Epithelial cell of esophagus (primary cell): ENCODE data around the gene TRIM64C.
"Not testable (repeated sequence)": the region's sequence is repeated elsewhere in the genome, so short reads cannot be mapped to it uniquely, and the experiment has no call there.

ENCODE experiments used
- DNase-seq: peaks from one replicate; pipeline ENCODE4 v3.0.0; 2010; ENCODE audit warnings: low read depth
- H3K4me3 ChIP-seq: 2 replicates; pipeline ENCODE4 v1.5.1; 2011; ENCODE audit warnings: mild to moderate bottlenecking, low read length, control low read depth

Gene TRIM64C, protein sequence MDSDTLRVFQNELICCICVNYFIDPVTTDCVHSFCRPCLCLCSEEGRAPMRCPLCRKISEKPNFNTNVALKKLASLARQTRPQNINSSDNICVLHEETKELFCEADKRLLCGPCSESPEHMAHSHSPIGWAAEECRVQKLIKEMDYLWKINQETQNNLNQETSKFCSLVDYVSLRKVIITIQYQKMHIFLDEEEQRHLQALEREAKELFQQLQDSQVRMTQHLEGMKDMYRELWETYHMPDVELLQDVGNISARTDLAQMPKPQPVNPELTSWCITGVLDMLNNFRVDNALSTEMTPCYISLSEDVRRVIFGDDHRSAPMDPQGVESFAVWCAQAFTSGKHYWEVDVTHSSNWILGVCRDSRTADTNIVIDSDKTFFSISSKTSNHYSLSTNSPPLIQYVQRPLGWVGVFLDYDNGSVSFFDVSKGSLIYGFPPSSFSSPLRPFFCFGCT

DNA sequence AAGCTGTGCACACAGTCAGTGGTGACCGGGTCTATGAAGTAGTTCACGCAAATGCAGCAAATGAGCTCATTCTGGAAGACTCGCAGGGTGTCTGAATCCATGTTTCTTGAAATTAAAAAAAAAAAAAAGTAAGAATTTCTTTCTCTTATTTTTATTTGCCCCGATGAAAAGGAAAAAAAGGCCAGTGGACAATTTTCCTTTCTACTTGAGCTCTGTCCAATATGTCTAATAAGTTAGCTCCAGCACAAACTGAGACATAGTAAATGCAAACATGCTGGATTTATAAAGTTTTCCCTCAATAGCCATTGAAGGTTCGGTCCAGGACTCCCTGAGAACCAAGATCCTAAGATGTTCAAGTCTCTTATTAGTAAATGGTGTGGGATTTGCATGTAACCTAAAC is at the start of gene TRIM64C:
TRIM64C (minus strand) TSS at position 101 of the 400 bp plus-strand sequence; CDS start at position 101, 0 bp downstream.
- DNase-seq, H3K4me3 ChIP-seq: not testable (repeated sequence)

DNA sequence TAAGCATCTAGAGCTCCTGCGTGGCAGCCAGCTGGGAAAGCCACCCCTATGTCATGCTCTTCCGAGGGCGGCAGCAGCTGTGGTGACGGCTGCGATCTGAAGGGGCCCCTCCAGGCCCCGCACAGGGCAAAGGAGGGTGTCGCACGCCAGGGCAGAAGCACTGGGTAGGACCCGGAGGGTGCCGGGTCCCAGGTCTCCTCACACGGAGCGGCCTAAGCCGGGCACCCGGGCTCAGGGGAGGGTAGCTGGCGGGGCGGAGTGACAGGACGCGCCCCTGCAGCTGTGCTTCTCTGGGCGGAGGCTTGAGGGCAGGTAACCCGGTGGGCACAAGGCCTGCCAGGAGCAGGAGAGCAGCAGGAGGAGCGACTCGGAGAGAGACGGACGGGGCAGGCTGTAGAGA is 43.4 kb upstream of the TRIM64C start:
- H3K4me3 ChIP-seq, DNase-seq: not testable (repeated sequence)

DNA sequence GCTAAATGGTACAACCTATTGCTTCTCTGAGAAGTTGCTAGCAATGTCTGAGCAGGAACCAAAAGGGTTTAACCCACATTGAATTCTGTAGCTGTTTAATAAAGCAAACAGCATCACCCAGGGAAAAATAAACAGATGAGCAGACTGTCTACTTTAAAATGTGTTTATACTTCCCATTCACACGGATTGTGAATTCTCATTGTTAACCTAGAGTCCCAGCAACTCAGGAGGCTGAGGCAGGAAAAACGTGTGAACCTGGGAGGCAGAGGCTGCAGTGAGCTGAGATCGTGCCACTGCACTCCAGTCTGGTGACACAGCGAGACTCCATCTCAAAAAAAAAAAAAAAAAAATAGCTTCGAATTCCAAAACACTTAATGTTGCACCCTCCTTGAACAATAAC is 11.0 kb upstream of the TRIM64C start:
- not testable (repeated sequence) for H3K4me3 ChIP-seq, DNase-seq

DNA sequence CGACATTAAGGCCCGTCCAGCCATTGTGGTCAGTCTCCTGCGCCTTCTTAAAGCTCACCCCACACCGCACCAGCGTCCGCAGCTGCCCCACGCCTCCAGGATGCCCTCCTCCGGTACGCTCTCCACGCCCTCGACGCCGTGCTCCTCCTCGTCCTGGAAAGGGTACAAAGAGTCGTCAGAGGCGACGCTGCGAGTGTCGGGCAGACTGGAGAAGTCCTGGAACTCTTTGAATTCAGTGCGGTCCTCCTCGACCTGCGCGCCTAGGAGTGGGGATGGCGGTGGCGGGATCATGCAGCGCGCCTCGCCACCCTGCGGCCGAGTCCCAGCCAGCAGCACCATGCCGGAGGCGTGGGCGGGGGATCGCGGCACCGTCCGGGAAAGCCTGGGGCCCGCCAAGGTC is 9.1 kb downstream of the TRIM64C start:
- not testable (repeated sequence) for DNase-seq, H3K4me3 ChIP-seq

DNA sequence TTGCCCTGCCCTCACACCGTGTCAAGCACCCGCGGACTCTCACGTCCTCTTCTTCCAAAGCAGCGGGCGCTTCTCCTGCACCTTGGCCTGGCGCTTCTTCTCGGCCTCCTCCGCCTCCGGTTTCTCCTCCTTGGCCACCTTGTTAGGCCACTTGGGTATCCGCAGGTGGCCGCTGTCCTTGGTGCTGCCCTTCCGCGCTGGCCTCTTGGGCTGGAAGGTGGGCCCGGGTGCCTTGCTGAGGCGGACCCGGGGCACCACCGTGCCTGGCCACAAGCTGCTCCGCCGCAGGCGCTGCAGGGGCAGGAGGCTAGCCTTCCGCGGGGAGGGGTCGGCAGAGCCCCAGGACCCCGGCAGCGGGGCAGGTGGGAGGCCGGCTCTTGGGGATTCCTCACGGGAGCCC is 10.7 kb downstream of the TRIM64C start:
- DNase-seq, H3K4me3 ChIP-seq: not testable (repeated sequence)

DNA sequence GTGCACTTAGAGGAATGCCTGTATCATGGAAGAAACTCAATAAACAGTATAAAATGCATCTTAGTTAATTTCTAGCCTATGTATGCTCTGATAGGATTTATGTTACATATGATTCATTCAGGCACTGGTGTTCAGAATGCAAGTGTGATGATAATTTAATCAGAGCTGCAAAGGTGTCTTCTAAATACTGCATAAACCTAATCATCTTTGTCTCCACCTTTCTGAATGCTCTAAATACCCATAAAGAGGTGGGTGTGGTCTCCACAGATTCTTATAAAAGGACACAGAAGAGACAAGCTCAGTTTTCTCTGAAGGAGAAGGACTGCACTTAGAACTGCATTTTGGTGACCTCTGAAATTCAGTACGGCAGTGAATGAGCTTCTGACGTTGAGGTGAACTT is 30.4 kb downstream of the TRIM64C start, which contains the start of gene TRIM49B:
TRIM49B (plus strand) TSS at position 301 of the 400 bp plus-strand sequence. CDS start 2,777 bp downstream, outside the sequence.
- not testable (repeated sequence) for DNase-seq, H3K4me3 ChIP-seq
